Lower leg skin (tissue), 4 donors: Measurements from ENCODE around the gene NUP214. TPM values are rescaled to one million over a fixed set of nuclear protein-coding genes. Genes with fewer than 3 reads are reported as not detected.

Source experiments
- DNase-seq, 2 donors: peaks; one replicate each; pipeline ENCODE4 v3.0.0-alpha.2; 2019; ENCODE audit warnings: low spot score in 2 of 2
- H3K4me3 ChIP-seq: fragments of 200-600 bp; sonication (generic); 2 replicates; pipeline ENCODE4 v1.5.1; 2017; ENCODE audit warnings: mild to moderate bottlenecking, low read depth; ENCODE audit not compliant: poor library complexity, severe bottlenecking
- POLR2A ChIP-seq, 2 donors: fragments of 450-650 bp; IDR thresholded peaks; one replicate each; pipeline ENCODE4 v1.6.1; 2016 to 2017; ENCODE audit warnings: antibody characterized with exemption in 2 of 2, mild to moderate bottlenecking in 1 of 2, moderate library complexity in 1 of 2
- WGBS, 2 donors: methylation state at CpG; one replicate each; pipeline ENCODE4 v1.1.5; 2018; 5-methylcytosine and 5-hydroxymethylcytosine counted together
- intact Hi-C: fragments of 100-400 bp; cut with DNase I; formaldehyde crosslinking; loops from one replicate; pipeline ENCODE4 v1.15.0; 2023; ENCODE audit warnings: low total_unique reads
- total RNA-seq, 4 donors: library from RNA; depleted of rRNA; stranded (reverse); fragments of >200 nt; gene quantifications; one replicate each; pipeline ENCODE4 v1.1.0, GENCODE V29; 2016
- TF ChIP-seq, protein P1 (sequence below), 3 donors: fragments of 450-650 bp; IDR thresholded peaks; one replicate each; pipeline ENCODE4 v1.5.1; 2016; ENCODE audit warnings: antibody characterized with exemption in 3 of 3, mild to moderate bottlenecking in 3 of 3, moderate library complexity in 2 of 3

The NUP214 gene
- total RNA-seq, 4 donors from 2014 or later = 33.8 to 64.4 (median 39.8) TPM

DNA sequence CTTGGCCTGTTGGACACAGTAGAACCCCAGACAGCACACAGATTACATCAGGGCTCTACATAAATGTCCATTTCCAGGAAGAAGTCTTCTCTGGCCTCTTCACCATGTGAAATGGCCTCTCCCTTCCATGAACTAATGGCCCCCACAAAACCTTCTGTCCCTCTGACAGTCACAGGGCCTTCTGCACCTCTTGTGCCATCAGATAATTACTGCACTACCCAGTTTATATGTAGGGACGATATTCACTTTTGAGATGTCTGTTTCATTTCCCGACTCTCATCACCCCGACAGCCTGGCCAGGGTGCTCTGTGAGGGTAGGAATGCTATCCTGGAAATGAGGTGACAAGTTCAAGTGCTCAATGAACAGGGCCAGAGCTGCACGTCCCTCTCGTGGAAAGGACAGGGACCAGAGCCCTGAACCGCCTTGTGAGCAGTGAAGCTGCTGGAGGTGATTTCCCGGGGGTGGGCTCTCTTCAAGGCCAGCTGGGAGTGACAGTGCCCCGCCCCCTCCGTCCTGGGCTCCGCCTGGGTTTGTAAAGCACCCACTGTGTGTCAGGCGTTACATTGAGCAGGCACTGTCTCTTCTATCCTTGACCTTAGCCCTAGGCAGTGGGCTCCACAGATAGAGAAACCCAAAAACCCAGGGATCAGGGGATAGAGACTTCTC is 153.9 kb downstream of the NUP214 start:
- no peak for TF ChIP-seq POLR2A (IDR thresholded peaks at IDR 0.05)
- TF ChIP-seq, protein P1, sequence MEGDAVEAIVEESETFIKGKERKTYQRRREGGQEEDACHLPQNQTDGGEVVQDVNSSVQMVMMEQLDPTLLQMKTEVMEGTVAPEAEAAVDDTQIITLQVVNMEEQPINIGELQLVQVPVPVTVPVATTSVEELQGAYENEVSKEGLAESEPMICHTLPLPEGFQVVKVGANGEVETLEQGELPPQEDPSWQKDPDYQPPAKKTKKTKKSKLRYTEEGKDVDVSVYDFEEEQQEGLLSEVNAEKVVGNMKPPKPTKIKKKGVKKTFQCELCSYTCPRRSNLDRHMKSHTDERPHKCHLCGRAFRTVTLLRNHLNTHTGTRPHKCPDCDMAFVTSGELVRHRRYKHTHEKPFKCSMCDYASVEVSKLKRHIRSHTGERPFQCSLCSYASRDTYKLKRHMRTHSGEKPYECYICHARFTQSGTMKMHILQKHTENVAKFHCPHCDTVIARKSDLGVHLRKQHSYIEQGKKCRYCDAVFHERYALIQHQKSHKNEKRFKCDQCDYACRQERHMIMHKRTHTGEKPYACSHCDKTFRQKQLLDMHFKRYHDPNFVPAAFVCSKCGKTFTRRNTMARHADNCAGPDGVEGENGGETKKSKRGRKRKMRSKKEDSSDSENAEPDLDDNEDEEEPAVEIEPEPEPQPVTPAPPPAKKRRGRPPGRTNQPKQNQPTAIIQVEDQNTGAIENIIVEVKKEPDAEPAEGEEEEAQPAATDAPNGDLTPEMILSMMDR (IDR thresholded peaks at IDR 0.05) = no peak
- intact Hi-C loops = no loop called here
- DNase-seq = no peak

DNA sequence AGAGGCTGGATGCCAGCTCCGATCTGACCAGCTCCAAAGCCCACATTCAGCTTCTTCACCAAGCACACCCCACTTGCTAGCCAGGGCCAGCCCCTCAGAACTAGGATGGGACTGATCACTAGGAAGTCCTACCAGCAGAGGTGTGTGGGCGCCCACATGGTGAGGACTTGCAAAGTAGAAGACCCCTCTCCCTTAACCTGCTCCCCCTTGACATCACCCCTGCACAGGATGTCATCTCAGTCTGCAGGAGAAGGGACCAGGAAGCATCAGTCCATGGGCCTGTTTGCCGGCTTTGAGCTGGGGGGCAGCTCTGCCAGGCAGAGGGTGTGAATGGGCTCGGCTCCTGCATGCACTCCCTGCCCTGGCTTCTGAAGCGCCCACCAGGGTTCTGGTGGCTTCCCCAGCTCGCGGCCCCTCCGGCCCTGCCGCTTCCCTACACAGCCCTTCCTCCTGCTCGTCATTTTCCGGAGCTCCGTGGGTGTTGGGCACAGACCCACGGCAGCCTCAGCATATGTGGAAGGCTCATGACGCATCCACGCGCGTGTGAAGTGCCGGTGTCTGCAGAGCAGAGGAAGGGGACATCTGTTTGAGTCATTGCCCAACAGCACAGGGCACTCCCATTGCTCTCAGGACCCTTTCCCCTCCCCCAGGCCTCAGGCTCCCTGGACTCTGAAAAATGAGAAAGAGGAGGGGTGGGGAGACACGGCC is 154.6 kb downstream of the NUP214 start:
- 64 to 71% methylated on average over 19 of the region's 19 CpGs for WGBS, 2 donors
- DNase-seq = no peak
- intact Hi-C loops = no loop called here
- no peak overlapping the region for H3K4me3 ChIP-seq
- no peak for TF ChIP-seq POLR2A (IDR thresholded peaks at IDR 0.05)
- TF ChIP-seq, protein P1 (IDR thresholded peaks at IDR 0.05) = no peak

More for the DNA sequence above, 153.9 kb downstream of the NUP214 start:
- 73 to 80% methylated on average over 11 of the region's 11 CpGs for WGBS, 2 donors
- no peak overlapping the region for H3K4me3 ChIP-seq

DNA sequence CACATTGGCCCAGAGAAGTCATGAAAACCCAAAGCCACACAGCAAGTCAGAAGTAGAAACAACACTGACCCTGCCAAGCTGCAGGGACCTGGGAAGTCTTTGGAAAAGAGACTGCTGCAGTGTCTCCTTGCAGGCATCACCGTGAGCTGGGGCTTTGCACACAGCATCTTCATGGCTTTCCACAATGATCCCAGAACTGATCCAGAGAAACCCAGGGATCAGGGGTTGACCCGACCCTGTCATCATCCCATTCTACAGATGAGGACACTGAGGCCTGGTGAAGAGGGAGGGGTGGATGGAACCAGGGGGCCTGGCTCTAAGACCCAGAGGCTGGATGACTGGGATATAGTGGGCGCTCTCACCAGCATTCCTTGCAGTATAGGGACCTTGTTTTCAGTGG is 155.3 kb downstream of the NUP214 start:
- no peak for TF ChIP-seq POLR2A (IDR thresholded peaks at IDR 0.05)
- TF ChIP-seq, protein P1 (IDR thresholded peaks at IDR 0.05) = no peak
- no peak overlapping the region for H3K4me3 ChIP-seq
- intact Hi-C loops = no loop called here
- WGBS, 2 donors = 67 to 81% methylated on average over 3 of the region's 3 CpGs
- no peak for DNase-seq

DNA sequence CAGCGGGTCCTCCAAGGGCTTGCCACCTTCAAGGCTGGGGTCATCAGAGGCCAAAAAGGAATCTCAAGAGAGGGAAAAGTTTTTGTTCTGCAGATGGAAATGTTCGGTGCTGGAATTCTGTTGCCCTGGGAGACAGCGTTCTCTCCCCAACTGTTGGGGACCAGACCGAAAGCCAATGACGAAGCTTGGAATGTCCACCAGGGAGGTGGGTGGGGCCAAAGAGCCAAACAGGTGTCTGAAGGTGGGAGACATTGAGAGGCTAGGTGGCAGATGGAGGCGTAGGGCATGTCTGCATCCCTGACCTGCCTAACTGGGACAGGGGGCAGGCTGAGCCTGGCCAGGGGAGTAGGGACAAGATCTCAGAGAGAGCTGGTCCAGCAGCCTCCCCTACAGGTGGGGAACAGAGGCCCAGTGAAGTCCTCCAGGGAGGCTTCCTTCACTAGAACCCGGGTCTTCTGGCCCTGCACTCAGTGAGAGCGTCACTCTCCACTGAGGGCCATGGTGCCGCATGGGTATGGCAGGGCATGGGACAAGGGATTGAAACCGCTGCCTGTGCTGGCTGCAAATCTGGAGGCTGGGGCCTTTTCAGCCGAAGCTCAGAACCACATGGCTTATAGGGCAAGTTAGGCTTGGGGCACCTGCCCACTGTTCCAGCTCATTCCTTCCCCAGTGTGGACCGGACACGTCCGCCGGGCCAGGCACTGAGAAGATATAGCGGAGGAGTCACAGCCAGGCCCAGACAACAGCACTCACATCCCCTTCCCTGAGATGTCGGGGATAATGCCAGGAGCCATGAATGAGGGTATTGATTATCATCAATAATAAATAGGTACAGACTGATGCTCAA is 156.0 kb downstream of the NUP214 start:
- TF ChIP-seq, protein P1 (IDR thresholded peaks at IDR 0.05) = no peak
- no peak for TF ChIP-seq POLR2A (IDR thresholded peaks at IDR 0.05)
- intact Hi-C loops = no loop called here

DNA sequence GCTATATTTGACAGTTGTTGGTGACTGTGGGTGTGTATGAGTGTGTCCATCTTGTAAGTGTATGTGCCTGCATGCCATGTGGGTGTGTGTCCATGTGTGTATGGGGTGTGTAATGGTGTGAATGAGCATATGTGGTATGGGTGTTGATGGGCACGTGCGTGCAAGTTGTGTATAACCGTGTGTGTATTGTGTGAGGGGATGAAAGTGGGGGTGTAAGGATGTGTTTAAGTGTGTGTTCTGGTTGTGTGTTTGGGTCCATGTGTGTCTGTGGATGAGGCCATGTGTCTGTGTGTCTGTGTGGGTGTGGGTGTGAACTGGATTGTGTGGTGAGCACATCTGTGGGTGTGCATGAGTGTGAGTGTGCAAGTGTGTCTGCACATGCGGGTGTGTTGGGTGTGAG is 156.8 kb downstream of the NUP214 start:
- H3K4me3 ChIP-seq = no peak overlapping the region
- intact Hi-C loops = no loop called here
- 67 to 78% methylated on average over 4 of the region's 4 CpGs for WGBS, 2 donors
- no peak for TF ChIP-seq POLR2A (IDR thresholded peaks at IDR 0.05)
- TF ChIP-seq, protein P1 (IDR thresholded peaks at IDR 0.05) = no peak
- no peak for DNase-seq

More for the DNA sequence above, 156.0 kb downstream of the NUP214 start:
- no peak for DNase-seq
- WGBS, 2 donors = 76 to 86% methylated on average over 16 to 17 of the region's 17 CpGs
- no peak overlapping the region for H3K4me3 ChIP-seq
